Measurements from ENCODE around the gene ST3GAL2. TPM values are rescaled to one million over a fixed set of nuclear protein-coding genes. Genes with fewer than 3 reads are reported as not detected.
"Not testable (repeated sequence)": the region's sequence is repeated elsewhere in the genome, so short reads cannot be mapped to it uniquely, and the experiment has no call there.

The ST3GAL2 gene
- total RNA-seq, 1 donor from 2014 or later: 14.0 TPM

- Histone ChIP-seq H3K27me3 (no peaks in the 10 kb centered on the region), H3K36me3 (no peaks in the 10 kb centered on the region), H3K4me3 (no peak overlapping the region), H3K9me3 (no peaks in the 10 kb centered on the region), H3K27ac (no peak overlapping the region), H3K4me1 (peaks cover 31% of the 10 kb centered on the region)
- no peak for DNase-seq (ENCODE audit: extremely low spot score in 2 of 2)
- intact Hi-C loops (cut with DNase I): loop anchor here (5.0 kb wide), 1 partner anchor 55 kb away; no protein-coding TSS in a partner anchor
- TF ChIP-seq POLR2A (IDR thresholded peaks at IDR 0.05) (no peak), POLR2AphosphoS5 (IDR thresholded peaks at IDR 0.05; ENCODE audit: insufficient read depth in 1 of 2, low read depth in 1 of 2) (no peak)
Measured at GRCh38 chr16:70417661-70418060, 21.2 kb downstream of the ST3GAL2 start.

- TF ChIP-seq POLR2A (IDR thresholded peaks at IDR 0.05): no peak
- TF ChIP-seq POLR2AphosphoS5 (IDR thresholded peaks at IDR 0.05; ENCODE audit: insufficient read depth in 1 of 2, low read depth in 1 of 2): no peak
- TF ChIP-seq CTCF (IDR thresholded peaks at IDR 0.05): no peak
- intact Hi-C loops (cut with DNase I): loop anchor here (5.0 kb wide), 1 partner anchor 55 kb away; no protein-coding TSS in a partner anchor
- H3K27ac ChIP-seq: no peak overlapping the region
- H3K4me1 ChIP-seq: peaks cover 31% of the 10 kb centered on the region
- no peaks in the 10 kb centered on the region for H3K36me3 ChIP-seq
- DNase-seq (ENCODE audit: extremely low spot score in 2 of 2): no peak
- H3K4me3 ChIP-seq: no peak overlapping the region
- H3K27me3 ChIP-seq: no peaks in the 10 kb centered on the region
- H3K9me3 ChIP-seq: no peaks in the 10 kb centered on the region
Measured at GRCh38 chr16:70416748-70417616, 21.9 kb downstream of the ST3GAL2 start.

- intact Hi-C loops (cut with DNase I): not testable (repeated sequence)
Measured at GRCh38 chr16:70413572-70413971, 25.3 kb downstream of the ST3GAL2 start.

GRCh38 chr16:70412385-70412784 lies 26.5 kb downstream of the ST3GAL2 start:
- no peaks in the 10 kb centered on the region for H3K4me1 ChIP-seq
- DNase-seq (ENCODE audit: extremely low spot score in 2 of 2): no peak
- TF ChIP-seq CTCF (IDR thresholded peaks at IDR 0.05) (no peak), POLR2A (IDR thresholded peaks at IDR 0.05) (no peak), POLR2AphosphoS5 (IDR thresholded peaks at IDR 0.05; ENCODE audit: insufficient read depth in 1 of 2, low read depth in 1 of 2) (no peak)
- H3K27ac ChIP-seq: no peak overlapping the region
- H3K36me3 ChIP-seq: no peaks in the 10 kb centered on the region
- no peak overlapping the region for H3K4me3 ChIP-seq
- no peaks in the 10 kb centered on the region for H3K27me3 ChIP-seq
- intact Hi-C loops (cut with DNase I): no loop called here
- H3K9me3 ChIP-seq: no peaks in the 10 kb centered on the region

More at GRCh38 chr16:70413572-70413971, 25.3 kb downstream of the ST3GAL2 start:
- not testable (repeated sequence) for H3K9me3 ChIP-seq; H3K36me3 ChIP-seq; H3K4me1 ChIP-seq; H3K27me3 ChIP-seq; DNase-seq (ENCODE audit: extremely low spot score in 2 of 2); H3K27ac ChIP-seq; H3K4me3 ChIP-seq

- Histone ChIP-seq H3K9me3 (no peaks in the 10 kb centered on the region), H3K4me3 (no peak overlapping the region), H3K27ac (no peak overlapping the region), H3K4me1 (no peaks in the 10 kb centered on the region), H3K36me3 (no peaks in the 10 kb centered on the region), H3K27me3 (no peaks in the 10 kb centered on the region)
- TF ChIP-seq POLR2A (IDR thresholded peaks at IDR 0.05) (no peak), POLR2AphosphoS5 (IDR thresholded peaks at IDR 0.05; ENCODE audit: insufficient read depth in 1 of 2, low read depth in 1 of 2) (no peak), CTCF (IDR thresholded peaks at IDR 0.05) (no peak)
- DNase-seq (ENCODE audit: extremely low spot score in 2 of 2): no peak
- intact Hi-C loops (cut with DNase I): no loop called here
Measured at GRCh38 chr16:70410734-70411133, 28.2 kb downstream of the ST3GAL2 start.

GRCh38 chr16:70407811-70408274 lies 31.1 kb downstream of the ST3GAL2 start:
- Histone ChIP-seq H3K9me3 (no peaks in the 10 kb centered on the region), H3K4me1 (no peaks in the 10 kb centered on the region), H3K27ac (no peak overlapping the region), H3K27me3 (no peaks in the 10 kb centered on the region), H3K36me3 (no peaks in the 10 kb centered on the region), H3K4me3 (no peak overlapping the region)
- intact Hi-C loops (cut with DNase I): no loop called here
- TF ChIP-seq POLR2AphosphoS5 (IDR thresholded peaks at IDR 0.05; ENCODE audit: insufficient read depth in 1 of 2, low read depth in 1 of 2): no peak
- no peak for TF ChIP-seq POLR2A (IDR thresholded peaks at IDR 0.05)
- no peak for TF ChIP-seq CTCF (IDR thresholded peaks at IDR 0.05)
- DNase-seq (ENCODE audit: extremely low spot score in 2 of 2): no peak

- DNase-seq (ENCODE audit: extremely low spot score in 2 of 2); H3K36me3 ChIP-seq; H3K4me1 ChIP-seq; H3K9me3 ChIP-seq; intact Hi-C loops (cut with DNase I); H3K4me3 ChIP-seq; H3K27ac ChIP-seq; H3K27me3 ChIP-seq: not testable (repeated sequence)
Measured at GRCh38 chr16:70406104-70406503, 32.8 kb downstream of the ST3GAL2 start.
